ENCODE results near the gene TSHZ3. TPM values are rescaled to one million over a fixed set of nuclear protein-coding genes. Genes with fewer than 3 reads are reported as not detected.

Gene TSHZ3
- polyA plus RNA-seq, 1 donor from 2014 or later, result 2.4 TPM

GRCh38 chr19:31254611-31255010, 94.6 kb downstream of the TSHZ3 start:
- no peak overlapping the region for H3K4me3 ChIP-seq (ENCODE audit: low read length)
- H3K9me2 ChIP-seq (ENCODE audit: insufficient read depth, low read length), result no peaks in the 10 kb centered on the region
- TF ChIP-seq CTCF (IDR thresholded peaks at IDR 0.05; ENCODE audit: poor library complexity, severe bottlenecking), result no peak
- TF ChIP-seq POLR2AphosphoS5 (IDR thresholded peaks at IDR 0.05), result no peak
- TF ChIP-seq EZH2 (IDR thresholded peaks at IDR 0.05; ENCODE audit: borderline replicate concordance, insufficient read depth, low read length, poor library complexity, severe bottlenecking), result no peak
- no peak for TF ChIP-seq REST (IDR thresholded peaks at IDR 0.05; ENCODE audit: borderline replicate concordance)
- no peak for TF ChIP-seq TAF1 (IDR thresholded peaks at IDR 0.05; ENCODE audit: low read depth)
- TF ChIP-seq EP300 (conservative IDR thresholded peaks at IDR 0.05; ENCODE audit: poor library complexity, severe bottlenecking), result no peak
- no peak for TF ChIP-seq RAD21 (conservative IDR thresholded peaks at IDR 0.05)
- TF ChIP-seq SMC3 (conservative IDR thresholded peaks at IDR 0.05; ENCODE audit: poor library complexity), result no peak
- TF ChIP-seq MXI1 (conservative IDR thresholded peaks at IDR 0.05; ENCODE audit: poor library complexity, severe bottlenecking), result no peak

GRCh38 chr19:31254180-31254551, 95.1 kb downstream of the TSHZ3 start:
- H3K4me3 ChIP-seq (ENCODE audit: low read length), result no peak overlapping the region
- H3K9me3 ChIP-seq (ENCODE audit: low read length), result no peaks in the 10 kb centered on the region
- TF ChIP-seq CTCF (IDR thresholded peaks at IDR 0.05; ENCODE audit: poor library complexity, severe bottlenecking) (no peak), MXI1 (conservative IDR thresholded peaks at IDR 0.05; ENCODE audit: poor library complexity, severe bottlenecking) (no peak), SMC3 (conservative IDR thresholded peaks at IDR 0.05; ENCODE audit: poor library complexity) (no peak), TAF1 (IDR thresholded peaks at IDR 0.05; ENCODE audit: low read depth) (no peak), RAD21 (conservative IDR thresholded peaks at IDR 0.05) (no peak), REST (IDR thresholded peaks at IDR 0.05; ENCODE audit: borderline replicate concordance) (no peak), EP300 (conservative IDR thresholded peaks at IDR 0.05; ENCODE audit: poor library complexity, severe bottlenecking) (no peak), EZH2 (IDR thresholded peaks at IDR 0.05; ENCODE audit: borderline replicate concordance, insufficient read depth, low read length, poor library complexity, severe bottlenecking) (no peak)
- no peaks in the 10 kb centered on the region for H3F3A ChIP-seq (ENCODE audit: insufficient read depth, low read length, poor library complexity, severe bottlenecking)
- no peaks in the 10 kb centered on the region for H3K27me3 ChIP-seq (ENCODE audit: insufficient read depth, low read depth, low read length)
- no peaks in the 10 kb centered on the region for H3K36me3 ChIP-seq (ENCODE audit: insufficient read depth, low read length)
- H3K27ac ChIP-seq (ENCODE audit: low read length), result no peak overlapping the region
- H3K79me2 ChIP-seq (replicated peaks; ENCODE audit: insufficient read depth, low read length), result no peaks in the 10 kb centered on the region
- H3K4me2 ChIP-seq (ENCODE audit: low read length), result no peak overlapping the region
- no peaks in the 10 kb centered on the region for H4K20me1 ChIP-seq (ENCODE audit: insufficient read depth)
- no peaks in the 10 kb centered on the region for H3K9me2 ChIP-seq (ENCODE audit: insufficient read depth, low read length)
- H3K9ac ChIP-seq (ENCODE audit: low read length), result no peak overlapping the region
- no peak overlapping the region for H2AFZ ChIP-seq (ENCODE audit: low read depth, low read length)

More at GRCh38 chr19:31254611-31255010, 94.6 kb downstream of the TSHZ3 start:
- Histone ChIP-seq H3K27me3 (ENCODE audit: insufficient read depth, low read depth, low read length) (no peaks in the 10 kb centered on the region), H3K36me3 (ENCODE audit: insufficient read depth, low read length) (no peaks in the 10 kb centered on the region), H3K9me3 (ENCODE audit: low read length) (no peaks in the 10 kb centered on the region), H3K27ac (ENCODE audit: low read length) (no peak overlapping the region), H3F3A (ENCODE audit: insufficient read depth, low read length, poor library complexity, severe bottlenecking) (no peaks in the 10 kb centered on the region), H3K79me2 (replicated peaks; ENCODE audit: insufficient read depth, low read length) (no peaks in the 10 kb centered on the region), H3K4me2 (ENCODE audit: low read length) (no peak overlapping the region), H2AFZ (ENCODE audit: low read depth, low read length) (no peak overlapping the region), H3K9ac (ENCODE audit: low read length) (no peak overlapping the region), H4K20me1 (ENCODE audit: insufficient read depth) (no peaks in the 10 kb centered on the region)
